PC-3 (cell line): ENCODE data around the gene NAT9. TPM values are rescaled to one million over a fixed set of nuclear protein-coding genes. Genes with fewer than 3 reads are reported as not detected.

Experiments
- ATAC-seq: fragments of 200-7000 bp; cut with Tn5 transposase; 2 replicates; pipeline ENCODE4 v1.9.1; 2020; ENCODE audit warnings: mild to moderate bottlenecking, moderate library complexity
- BruUV-seq: library from RNA; stranded (reverse); fragments of 400-500 nt; replicated peaks from 2 replicates; lab custom pipeline; 2021; lab: Mats Ljungman, UMichigan
- CTCF ChIA-PET: fragments of 300-600 bp; sonication (Branson Sonifier 250); formaldehyde crosslinking; loops from one replicate; lab custom pipeline; 2022; ENCODE audit warnings: antibody characterized with exemption; lab: Charles Lee
- POLR2A ChIA-PET: fragments of 300-600 bp; sonication (Branson Sonifier 250); formaldehyde crosslinking; loops from one replicate; lab custom pipeline; 2022; ENCODE audit warnings: antibody characterized with exemption; ENCODE audit not compliant: unreplicated experiment; lab: Charles Lee
- DNase-seq: peaks from one replicate; pipeline ENCODE4 v3.0.0-alpha.2; 2015
- H2AFZ ChIP-seq: fragments of 300-600 bp; sonication (generic); 2 replicates; pipeline ENCODE4 v1.6.0; 2016; ENCODE audit warnings: antibody characterized with exemption, low read length
- H3F3A ChIP-seq: fragments of 300-600 bp; sonication (generic); one replicate; pipeline ENCODE4 v1.6.0; 2017; ENCODE audit warnings: antibody characterized with exemption, low read length, control low read depth, mild to moderate bottlenecking; ENCODE audit not compliant: unreplicated experiment
- H3K27ac ChIP-seq: fragments of 300-600 bp; sonication (generic); 2 replicates; pipeline ENCODE4 v1.5.1; 2016; ENCODE audit warnings: mild to moderate bottlenecking, low read length
- H3K27me3 ChIP-seq: fragments of 300-600 bp; sonication (generic); 2 replicates; pipeline ENCODE4 v1.6.1; 2016; ENCODE audit warnings: low read length, mixed read lengths
- H3K36me3 ChIP-seq: fragments of 300-600 bp; sonication (generic); 2 replicates; pipeline ENCODE4 v1.6.1; 2016; ENCODE audit warnings: low read depth, mixed run types, low read length, mixed read lengths
- H3K4me1 ChIP-seq: fragments of 300-600 bp; sonication (generic); 2 replicates; pipeline ENCODE4 v1.5.1; 2016; ENCODE audit warnings: low read length; ENCODE audit not compliant: insufficient read depth
- H3K4me2 ChIP-seq: fragments of 300-600 bp; sonication (generic); 2 replicates; pipeline ENCODE4 v1.6.0; 2016; ENCODE audit warnings: low read length
- H3K4me3 ChIP-seq: fragments of 300-600 bp; sonication (generic); 2 replicates; pipeline ENCODE4 v1.5.1; 2016; ENCODE audit warnings: mild to moderate bottlenecking, low read length, mixed read lengths
- H3K79me2 ChIP-seq: fragments of 300-600 bp; sonication (generic); 2 replicates; pipeline ENCODE4 v1.6.1; 2017; ENCODE audit warnings: low read length, mixed read lengths
- H3K9ac ChIP-seq: fragments of 300-600 bp; sonication (generic); 2 replicates; pipeline ENCODE4 v1.6.0; 2016; ENCODE audit warnings: mild to moderate bottlenecking, low read length
- H3K9me2 ChIP-seq: fragments of 300-600 bp; sonication (generic); replicated peaks from 2 replicates; pipeline ENCODE4 v1.6.1; 2016; ENCODE audit warnings: mixed run types, low read length, mixed read lengths
- H3K9me3 ChIP-seq: fragments of 300-600 bp; sonication (generic); 2 replicates; pipeline ENCODE4 v1.6.1; 2016; ENCODE audit warnings: low read length, mixed read lengths
- H4K20me1 ChIP-seq: fragments of 300-600 bp; sonication (generic); 2 replicates; pipeline ENCODE4 v1.6.1; 2016; ENCODE audit warnings: low read length, mixed read lengths
- EZH2 ChIP-seq: fragments of 300-600 bp; sonication (generic); IDR thresholded peaks from one replicate; pipeline ENCODE4 v1.6.1; 2017; ENCODE audit warnings: antibody characterized with exemption, mild to moderate bottlenecking, low read length; ENCODE audit not compliant: unreplicated experiment
- EZH2phosphoT487 ChIP-seq: fragments of 300-600 bp; sonication (generic); IDR thresholded peaks from 2 replicates; pipeline ENCODE4 v1.6.1; 2018; ENCODE audit warnings: mild to moderate bottlenecking, antibody characterized with exemption, low read length, borderline replicate concordance
- intact Hi-C: fragments of 100-400 bp; cut with micrococcal nuclease; formaldehyde crosslinking; loops from 2 replicates; pipeline ENCODE4 v1.9.0; 2023
- total RNA-seq: library from RNA; depleted of rRNA; stranded (reverse); fragments of >200 nt; gene quantifications from 2 replicates; pipeline ENCODE4 v1.2.3, GENCODE V29; 2014
- TF ChIP-seq, protein P1 (sequence below): fragments of 300-600 bp; sonication (generic); conservative IDR thresholded peaks from 2 replicates; pipeline ENCODE4 v1.5.1; 2017; ENCODE audit warnings: antibody characterized with exemption, low read depth, mild to moderate bottlenecking, low read length

Gene NAT9
- total RNA-seq, 1 experiment from 2014 or later, result 55.4 TPM

DNA sequence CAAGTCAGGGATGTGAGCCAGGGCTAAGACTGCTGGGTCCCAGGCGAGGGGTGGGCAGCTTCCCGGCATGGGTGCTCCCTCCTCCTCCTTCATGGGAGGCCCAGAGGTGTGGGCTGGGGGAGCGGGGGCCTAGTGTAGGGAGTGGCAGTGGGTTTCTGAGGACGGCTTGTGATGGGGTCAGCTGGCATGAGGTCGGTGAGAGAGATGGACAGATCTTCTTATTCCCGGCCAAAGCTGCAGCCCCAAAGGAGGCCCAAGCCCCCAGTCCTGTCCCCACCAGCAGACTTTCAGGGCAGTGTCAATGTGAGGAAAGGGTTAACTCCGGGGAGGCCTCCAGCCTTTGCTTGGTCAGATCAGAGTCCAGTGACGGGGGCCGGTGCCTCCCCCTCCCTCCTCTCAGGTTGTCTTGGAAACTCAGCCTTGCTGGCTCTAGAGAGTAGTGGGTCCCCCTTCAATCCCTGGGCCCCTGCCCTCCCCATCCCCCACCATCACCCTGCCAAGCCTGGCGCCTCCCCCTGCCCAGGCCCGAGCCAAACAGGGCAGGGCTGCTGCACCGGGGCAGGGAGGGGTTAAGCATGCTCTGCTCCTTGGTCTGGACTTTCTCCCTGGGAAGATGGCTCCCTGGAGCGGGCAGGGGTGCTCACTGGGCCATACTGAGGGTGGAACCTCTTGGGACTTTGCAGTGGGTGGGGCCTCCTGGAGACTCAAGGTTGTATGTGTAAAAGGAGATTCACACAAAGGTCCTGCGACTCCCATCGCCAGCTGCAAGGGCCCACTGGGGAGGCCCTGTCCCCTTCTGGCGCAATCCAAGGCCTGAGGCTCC is 12.4 kb downstream of the NAT9 start:
- Histone ChIP-seq H3K9me3 (no peaks in the 10 kb centered on the region), H4K20me1 (no peaks in the 10 kb centered on the region), H3F3A (no peaks in the 10 kb centered on the region), H2AFZ (no peak overlapping the region), H3K79me2 (peaks cover 14% of the 10 kb centered on the region), H3K27ac (no peak overlapping the region), H3K4me3 (no peak overlapping the region), H3K4me1 (peaks cover 17% of the 10 kb centered on the region), H3K9ac (no peak overlapping the region), H3K9me2 (no peaks in the 10 kb centered on the region), H3K36me3 (no peaks in the 10 kb centered on the region), H3K4me2 (no peak overlapping the region), H3K27me3 (no peaks in the 10 kb centered on the region)
- no peak for ATAC-seq
- ChIA-PET POLR2A (no interaction called here), CTCF (no interaction called here)
- BruUV-seq, result no TSS peak
- no peak for DNase-seq
- intact Hi-C loops, result no loop called here
- no peak for TF ChIP-seq EZH2phosphoT487
- TF ChIP-seq, protein P1, sequence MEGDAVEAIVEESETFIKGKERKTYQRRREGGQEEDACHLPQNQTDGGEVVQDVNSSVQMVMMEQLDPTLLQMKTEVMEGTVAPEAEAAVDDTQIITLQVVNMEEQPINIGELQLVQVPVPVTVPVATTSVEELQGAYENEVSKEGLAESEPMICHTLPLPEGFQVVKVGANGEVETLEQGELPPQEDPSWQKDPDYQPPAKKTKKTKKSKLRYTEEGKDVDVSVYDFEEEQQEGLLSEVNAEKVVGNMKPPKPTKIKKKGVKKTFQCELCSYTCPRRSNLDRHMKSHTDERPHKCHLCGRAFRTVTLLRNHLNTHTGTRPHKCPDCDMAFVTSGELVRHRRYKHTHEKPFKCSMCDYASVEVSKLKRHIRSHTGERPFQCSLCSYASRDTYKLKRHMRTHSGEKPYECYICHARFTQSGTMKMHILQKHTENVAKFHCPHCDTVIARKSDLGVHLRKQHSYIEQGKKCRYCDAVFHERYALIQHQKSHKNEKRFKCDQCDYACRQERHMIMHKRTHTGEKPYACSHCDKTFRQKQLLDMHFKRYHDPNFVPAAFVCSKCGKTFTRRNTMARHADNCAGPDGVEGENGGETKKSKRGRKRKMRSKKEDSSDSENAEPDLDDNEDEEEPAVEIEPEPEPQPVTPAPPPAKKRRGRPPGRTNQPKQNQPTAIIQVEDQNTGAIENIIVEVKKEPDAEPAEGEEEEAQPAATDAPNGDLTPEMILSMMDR, result no peak
- no peak for TF ChIP-seq EZH2

DNA sequence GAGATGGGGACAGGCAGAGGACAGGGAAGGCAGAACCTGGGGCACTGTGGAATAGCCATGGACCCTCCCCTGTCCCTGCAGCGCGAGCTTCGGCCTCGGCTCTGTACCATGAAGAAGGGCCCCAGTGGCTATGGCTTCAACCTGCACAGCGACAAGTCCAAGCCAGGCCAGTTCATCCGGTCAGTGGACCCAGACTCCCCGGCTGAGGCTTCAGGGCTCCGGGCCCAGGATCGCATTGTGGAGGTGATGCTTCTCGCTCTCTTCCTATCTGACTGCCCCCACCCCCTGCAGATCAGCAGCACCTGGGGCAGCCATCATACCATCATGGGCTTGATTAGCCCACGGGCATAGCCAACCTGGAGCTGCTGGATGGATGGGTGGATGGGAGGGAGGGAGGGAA is 14.2 kb downstream of the NAT9 start:
- H3K4me1 ChIP-seq, result peaks cover 21% of the 10 kb centered on the region
- ChIA-PET CTCF (no interaction called here), POLR2A (no interaction called here)
- H3K27ac ChIP-seq, result no peak overlapping the region
- no peaks in the 10 kb centered on the region for H3K36me3 ChIP-seq
- H3K4me2 ChIP-seq, result no peak overlapping the region
- intact Hi-C loops, result no loop called here
- H3K9me3 ChIP-seq, result no peaks in the 10 kb centered on the region
- H3K9me2 ChIP-seq, result no peaks in the 10 kb centered on the region
- H3K9ac ChIP-seq, result no peak overlapping the region
- DNase-seq (no peak), ATAC-seq (no peak)
- H4K20me1 ChIP-seq, result no peaks in the 10 kb centered on the region
- H3K27me3 ChIP-seq, result no peaks in the 10 kb centered on the region
- H2AFZ ChIP-seq, result no peak overlapping the region
- TF ChIP-seq, protein P1, result no peak
- no peak overlapping the region for H3K4me3 ChIP-seq
- H3F3A ChIP-seq, result no peaks in the 10 kb centered on the region
- peaks cover 14% of the 10 kb centered on the region for H3K79me2 ChIP-seq
- no TSS peak for BruUV-seq

DNA sequence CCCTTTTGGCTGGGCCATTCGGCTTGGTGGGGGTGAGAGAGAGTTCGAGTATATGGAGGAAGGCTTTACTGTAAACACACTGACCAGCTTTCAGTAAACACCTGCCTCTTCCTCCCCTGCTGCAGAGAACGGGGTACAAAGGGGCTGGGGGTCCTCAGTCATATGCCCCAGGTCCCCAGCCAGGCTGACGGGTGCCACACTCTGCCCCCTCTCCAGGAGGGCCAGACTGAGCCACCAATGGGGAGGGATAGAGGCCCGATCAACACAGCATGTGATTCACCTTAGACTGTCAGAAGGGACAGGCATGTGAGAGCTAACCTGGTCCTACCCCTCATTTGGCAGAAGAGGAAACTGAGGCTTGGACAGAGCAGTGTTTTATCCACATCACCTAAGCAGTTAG is 14.7 kb downstream of the NAT9 start:
- POLR2A ChIA-PET, result no interaction called here
- H3K27ac ChIP-seq, result no peak overlapping the region

More for the DNA sequence above, 14.7 kb downstream of the NAT9 start:
- TF ChIP-seq EZH2 (no peak), EZH2phosphoT487 (no peak)
- TF ChIP-seq, protein P1, result no peak
- H3K79me2 ChIP-seq, result peaks cover 19% of the 10 kb centered on the region
- H3K9ac ChIP-seq, result no peak overlapping the region
- CTCF ChIA-PET, result no interaction called here
- H2AFZ ChIP-seq, result no peak overlapping the region
- H3K36me3 ChIP-seq, result no peaks in the 10 kb centered on the region
- no TSS peak for BruUV-seq
- H3K4me1 ChIP-seq, result peaks cover 21% of the 10 kb centered on the region
- no peak for DNase-seq
- H3K4me3 ChIP-seq, result no peak overlapping the region
- no peaks in the 10 kb centered on the region for H4K20me1 ChIP-seq
- intact Hi-C loops, result no loop called here
- no peak overlapping the region for H3K4me2 ChIP-seq
- no peaks in the 10 kb centered on the region for H3F3A ChIP-seq
- no peak for ATAC-seq
- H3K27me3 ChIP-seq, result no peaks in the 10 kb centered on the region
- H3K9me2 ChIP-seq, result no peaks in the 10 kb centered on the region
- no peaks in the 10 kb centered on the region for H3K9me3 ChIP-seq
